Medulla oblongata (tissue), 1 donor: ENCODE data around the gene STAB1.

ENCODE experiments used
- DNase-seq: peaks from one replicate; pipeline ENCODE4 v3.0.0-alpha.2; 2015; ENCODE audit errors: extremely low spot score

The STAB1 gene

GRCh38 chr3:52509753-52510328, 14.7 kb downstream of the STAB1 start:
- DNase-seq: no peak

GRCh38 chr3:52511509-52511908, 16.4 kb downstream of the STAB1 start:
- no peak for DNase-seq

GRCh38 chr3:52512105-52512504, 17.0 kb downstream of the STAB1 start:
- DNase-seq: no peak

- no peak for DNase-seq
These were observed 17.6 kb downstream of the STAB1 start for GRCh38 chr3:52512727-52513126.

- DNase-seq: no peak
These were observed 18.1 kb downstream of the STAB1 start for GRCh38 chr3:52513281-52513680.

GRCh38 chr3:52514576-52514975, 19.4 kb downstream of the STAB1 start:
- DNase-seq: no peak

GRCh38 chr3:52515192-52515591, 20.1 kb downstream of the STAB1 start:
- DNase-seq: no peak

GRCh38 chr3:52516509-52517195, 21.5 kb downstream of the STAB1 start:
- no peak for DNase-seq

GRCh38 chr3:52517796-52518722, 22.9 kb downstream of the STAB1 start:
- no peak for DNase-seq

- no peak for DNase-seq
These were observed 23.7 kb downstream of the STAB1 start for GRCh38 chr3:52518723-52519444.

GRCh38 chr3:52519445-52520140, 24.5 kb downstream of the STAB1 start:
- DNase-seq: no peak

GRCh38 chr3:52520141-52520667, 25.1 kb downstream of the STAB1 start:
- no peak for DNase-seq

- no peak for DNase-seq
These were observed 25.8 kb downstream of the STAB1 start for GRCh38 chr3:52520716-52521487.

- DNase-seq: no peak
These were observed 26.3 kb downstream of the STAB1 start for GRCh38 chr3:52521488-52521824.

- DNase-seq: no peak
These were observed 26.9 kb downstream of the STAB1 start for GRCh38 chr3:52521881-52522650.

GRCh38 chr3:52522651-52523251, 27.6 kb downstream of the STAB1 start:
- DNase-seq: no peak

GRCh38 chr3:52523386-52524257, 28.5 kb downstream of the STAB1 start:
- DNase-seq: no peak

GRCh38 chr3:52524258-52524751, 29.2 kb downstream of the STAB1 start:
- no peak for DNase-seq
